AG09309 (cell line): Measurements from ENCODE around the gene DEPDC5.

Experiments used
- DNase-seq: peaks from one replicate; pipeline ENCODE4 v3.0.0-alpha.2; 2010; ENCODE audit warnings: low read depth
- H3K4me3 ChIP-seq: 2 replicates; pipeline ENCODE4 v1.5.1; 2011; ENCODE audit warnings: mild to moderate bottlenecking, low read depth, low read length, moderate library complexity; ENCODE audit not compliant: control insufficient read depth
- CTCF ChIP-seq: IDR thresholded peaks from 2 replicates; pipeline ENCODE4 v1.5.1; 2011; ENCODE audit warnings: mild to moderate bottlenecking, low read depth, low read length, inconsistent platforms; ENCODE audit not compliant: insufficient read depth, control insufficient read depth; ENCODE audit errors: missing control alignments

Gene DEPDC5

GRCh38 chr22:31926969-31927368, 173.2 kb downstream of the DEPDC5 start:
- no peak for TF ChIP-seq CTCF
- no peak overlapping the region for H3K4me3 ChIP-seq
- DNase-seq: no peak

DNA sequence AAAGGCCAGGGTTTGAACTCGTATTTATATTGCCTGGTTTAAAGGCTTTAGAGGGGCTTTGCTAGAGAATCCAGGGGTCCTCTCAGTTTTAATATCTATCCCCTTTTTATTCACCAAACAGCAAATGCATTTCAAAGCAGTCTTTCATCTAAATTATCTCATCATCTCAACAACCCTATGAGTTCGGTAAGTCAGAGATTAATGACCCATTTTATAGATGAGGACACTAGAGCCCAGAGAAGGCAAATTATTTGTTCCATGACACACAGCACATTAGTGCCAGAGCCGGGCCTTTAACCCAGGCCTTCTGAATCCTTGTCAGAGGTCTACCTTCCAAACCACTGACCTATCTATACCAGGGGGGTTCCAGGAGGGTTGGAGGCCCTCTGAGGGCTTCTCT, 173.7 kb downstream of the DEPDC5 start:
- TF ChIP-seq CTCF: no peak
- DNase-seq: no peak
- no peak overlapping the region for H3K4me3 ChIP-seq

- no peak for DNase-seq
- no peak for TF ChIP-seq CTCF
- H3K4me3 ChIP-seq: no peak overlapping the region
Observed at GRCh38 chr22:31929167-31929930, 175.5 kb downstream of the DEPDC5 start.

DNA sequence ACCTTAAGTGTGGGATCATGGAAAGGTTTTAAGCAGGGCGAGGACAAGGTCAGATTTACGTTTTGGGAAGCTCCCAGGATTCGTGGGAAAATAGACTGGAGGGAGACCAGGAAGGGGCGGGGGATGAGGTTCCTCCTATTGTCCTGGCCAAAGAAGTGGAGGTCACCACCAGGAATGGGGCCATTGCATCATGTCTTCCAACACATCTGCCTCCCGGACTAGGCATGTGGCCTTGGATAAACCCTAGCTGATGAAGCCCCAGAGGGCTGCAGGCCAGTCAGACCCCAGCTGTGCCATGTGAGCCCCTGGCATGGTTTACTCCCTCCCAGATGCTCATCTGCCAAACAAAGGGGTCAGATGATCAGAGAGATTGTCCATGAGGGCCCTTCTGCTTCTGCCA, 179.0 kb downstream of the DEPDC5 start:
- TF ChIP-seq CTCF: no peak
- no peak overlapping the region for H3K4me3 ChIP-seq

GRCh38 chr22:31933406-31933805, 179.6 kb downstream of the DEPDC5 start:
- DNase-seq: no peak
- TF ChIP-seq CTCF: no peak
- no peak overlapping the region for H3K4me3 ChIP-seq

More for the DNA sequence above, 179.0 kb downstream of the DEPDC5 start:
- no peak for DNase-seq

GRCh38 chr22:31933816-31934482, 180.1 kb downstream of the DEPDC5 start:
- DNase-seq: no peak
- no peak for TF ChIP-seq CTCF
- H3K4me3 ChIP-seq: no peak overlapping the region
